GM12878 (cell line): ENCODE data around the gene TSR3. TPM values are rescaled to one million over a fixed set of nuclear protein-coding genes. Genes with fewer than 3 reads are reported as not detected.

Experiments used
- ATAC-seq: fragments of 200-7000 bp; cut with Tn5 transposase; 3 replicates; pipeline ENCODE4 v1.9.1; 2020; ENCODE audit warnings: mild to moderate bottlenecking, moderate library complexity
- BruUV-seq: library from RNA; stranded (reverse); fragments of 400-500 nt; replicated peaks from 2 replicates; lab custom pipeline; 2021; lab: Mats Ljungman, UMichigan
- CTCF ChIA-PET: fragments of 300-600 bp; sonication (Branson Sonifier 250); formaldehyde crosslinking; extraction: SDS; loops from one replicate; lab custom pipeline; 2021; ENCODE audit warnings: inconsistent platforms; lab: Yijun Ruan, JAX
- POLR2A ChIA-PET: fragments of 350-600 bp; formaldehyde crosslinking; extraction: SDS; loops from one replicate; lab custom pipeline; 2021; ENCODE audit warnings: inconsistent platforms; lab: Charles Lee
- RAD21 ChIA-PET: fragments of 300-600 bp; sonication (Branson Sonifier 250); formaldehyde crosslinking; loops from one replicate; lab custom pipeline; 2023; ENCODE audit warnings: antibody characterized with exemption; ENCODE audit not compliant: unreplicated experiment; lab: Charles Lee
- SMC1A ChIA-PET: fragments of 300-600 bp; sonication (Branson Sonifier 250); formaldehyde crosslinking; loops from one replicate; lab custom pipeline; 2023; ENCODE audit not compliant: unreplicated experiment, uncharacterized antibody; lab: Charles Lee
- DNase-seq: peaks from one replicate; pipeline ENCODE4 v3.0.0-alpha.2; 2011; ENCODE audit warnings: low read depth, low spot score
- FAIRE-seq: peaks from 3 replicates; lab custom pipeline; 2011; peaks lifted over from hg19 to GRCh38; lab: Jason Lieb, UNC
- H2AFZ ChIP-seq: 2 replicates; pipeline ENCODE4 v1.6.0; 2011; ENCODE audit warnings: low read depth, low read length, control low read depth; ENCODE audit not compliant: control insufficient read depth
- H3K27ac ChIP-seq: 2 replicates; pipeline ENCODE4 v1.5.1; 2011; ENCODE audit warnings: control low read depth; ENCODE audit not compliant: control insufficient read depth, insufficient read depth
- H3K27me3 ChIP-seq, 2 experiments: replicated peaks in 1 of 2; 2 replicates each; pipeline versions ENCODE4 v1.6.0 to v1.6.1; 2011; ENCODE audit warnings: low read length in 1 of 2; ENCODE audit not compliant: control insufficient read depth in 2 of 2, insufficient read depth in 2 of 2
- H3K36me3 ChIP-seq, 2 experiments: 2 replicates each; pipeline ENCODE4 v1.5.1; 2011; ENCODE audit warnings: low read length in 1 of 2; ENCODE audit not compliant: control insufficient read depth in 2 of 2, insufficient read depth in 2 of 2
- H3K4me1 ChIP-seq: 2 replicates; pipeline ENCODE4 v1.6.1; 2011; ENCODE audit warnings: mild to moderate bottlenecking, low read length, moderate library complexity, mixed read lengths; ENCODE audit not compliant: control insufficient read depth, insufficient read depth
- H3K4me2 ChIP-seq: 2 replicates; pipeline ENCODE4 v1.6.0; 2011; ENCODE audit warnings: control low read depth; ENCODE audit not compliant: control insufficient read depth, insufficient read depth
- H3K4me3 ChIP-seq: fragments of 200-600 bp; sonication (generic); 2 replicates; pipeline ENCODE4 v1.5.1; 2016
- H3K79me2 ChIP-seq: 2 replicates; pipeline ENCODE4 v1.6.0; 2011; ENCODE audit warnings: low read length; ENCODE audit not compliant: control insufficient read depth, insufficient read depth
- H3K9ac ChIP-seq: 2 replicates; pipeline ENCODE4 v1.8.0; 2011; ENCODE audit warnings: low read length, control low read depth, mixed read lengths; ENCODE audit not compliant: control insufficient read depth, insufficient read depth
- H3K9me3 ChIP-seq: replicated peaks from 3 replicates; pipeline ENCODE4 v1.5.1; 2011; ENCODE audit warnings: mild to moderate bottlenecking, low read length; ENCODE audit not compliant: control insufficient read depth, insufficient read depth
- H4K20me1 ChIP-seq: 2 replicates; pipeline ENCODE4 v1.6.0; 2011; ENCODE audit not compliant: control insufficient read depth, insufficient read depth
- CREM ChIP-seq: IDR thresholded peaks from 2 replicates; pipeline ENCODE4 v1.6.1; 2014; ENCODE audit warnings: antibody characterized with exemption, low read depth
- GATAD2B ChIP-seq: fragments of 450-650 bp; conservative IDR thresholded peaks from 2 replicates; pipeline ENCODE4 v1.6.1; 2017; ENCODE audit warnings: low read depth, mild to moderate bottlenecking, moderate library complexity
- NR2C1 ChIP-seq: fragments of 450-650 bp; IDR thresholded peaks from 2 replicates; pipeline ENCODE4 v1.6.1; 2017; ENCODE audit warnings: antibody characterized with exemption, mild to moderate bottlenecking, moderate library complexity
- RUNX3 ChIP-seq: IDR thresholded peaks from 2 replicates; pipeline ENCODE4 v1.6.1; 2012; ENCODE audit warnings: low read length, inconsistent platforms
- SMC3 ChIP-seq: IDR thresholded peaks from 2 replicates; pipeline ENCODE4 v1.6.1; 2011; ENCODE audit warnings: low read length, improper control_type of control experiment, borderline replicate concordance
- STAT1 ChIP-seq: fragments of 450-650 bp; conservative IDR thresholded peaks from 2 replicates; pipeline ENCODE4 v1.6.1; 2014; ENCODE audit warnings: antibody characterized with exemption, mild to moderate bottlenecking
- TARDBP ChIP-seq: IDR thresholded peaks from 2 replicates; pipeline ENCODE4 v1.6.1; 2016; ENCODE audit warnings: borderline replicate concordance
- ZSCAN29 ChIP-seq: fragments of 450-650 bp; IDR thresholded peaks from 2 replicates; pipeline ENCODE4 v1.6.1; 2017; ENCODE audit warnings: mild to moderate bottlenecking, moderate library complexity
- WGBS: methylation state at CpG from one replicate; pipeline ENCODE4 v1.1.6; 2016; ENCODE audit warnings: low lambda C conversion rate; ENCODE audit not compliant: insufficient replicate concordance, insufficient coverage; ENCODE audit errors: missing lambda C conversion rate; 5-methylcytosine and 5-hydroxymethylcytosine counted together
- in situ Hi-C: fragments of 300-500 bp; cut with MboI; formaldehyde crosslinking; loops from 9 replicates; pipeline ENCODE4 v1.14.3; 2018; ENCODE audit warnings: mixed read lengths
- intact Hi-C: fragments of 100-400 bp; cut with micrococcal nuclease; formaldehyde crosslinking; loops from one replicate; pipeline ENCODE4 v1.14.2; 2022; ENCODE audit not compliant: unreplicated experiment
- polyA plus RNA-seq, 11 experiments: library from polyadenylated mRNA; depleted of rRNA in 4 of 11; unstranded in 6 of 11; stranded (reverse) in 5 of 11; fragments of >200 nt; fragmentation: Nextera tagmentation in 4 of 11; fragmentation: Illumina TruSeq in 1 of 11; extraction: Ambion mirVana in 4 of 11; extraction: Trizol in 1 of 11; gene quantifications; 1 replicate in 1 of 11; 2 replicates in 10 of 11; pipeline versions ENCODE4 v1.2.1 to v1.2.3, GENCODE V29; 2011 to 2016; ENCODE audit warnings: inconsistent platforms in 2 of 11, missing spikeins in 2 of 11, low read depth in 1 of 11
- total RNA-seq, 4 experiments: library from RNA; depleted of rRNA in 3 of 4; stranded (reverse); fragments of >200 nt in 3 of 4; fragmentation: Illumina TruSeq in 1 of 4; extraction: Trizol in 1 of 4; gene quantifications; 2 replicates each; pipeline versions ENCODE4 v1.2.1 to v1.2.3, GENCODE V29; 2013 to 2021
- TF ChIP-seq, protein P1 (sequence below): fragments of 450-650 bp; IDR thresholded peaks from 2 replicates; pipeline ENCODE4 v1.6.1; 2016; ENCODE audit warnings: mild to moderate bottlenecking, moderate library complexity, borderline replicate concordance
- TF ChIP-seq, protein P2 (sequence below): fragments of 450-650 bp; IDR thresholded peaks from 2 replicates; pipeline ENCODE4 v1.6.1; 2017; ENCODE audit warnings: mild to moderate bottlenecking, low read depth, inconsistent platforms; ENCODE audit not compliant: poor library complexity, severe bottlenecking
- TF ChIP-seq, protein P3 (sequence below): IDR thresholded peaks from 2 replicates; pipeline ENCODE4 v1.6.1; 2012; ENCODE audit warnings: low read length, inconsistent platforms
- TF ChIP-seq, protein P4 (sequence below): fragments of 450-650 bp; IDR thresholded peaks from 2 replicates; pipeline ENCODE4 v1.6.1; 2017; ENCODE audit warnings: mild to moderate bottlenecking

The TSR3 gene
- total and polyA plus RNA-seq, 10 of the 15 experiments (the other 5 are each of a cell fraction or from before 2014, with no cell fraction given) = 3.4 to 108 (median 46.9) TPM

DNA sequence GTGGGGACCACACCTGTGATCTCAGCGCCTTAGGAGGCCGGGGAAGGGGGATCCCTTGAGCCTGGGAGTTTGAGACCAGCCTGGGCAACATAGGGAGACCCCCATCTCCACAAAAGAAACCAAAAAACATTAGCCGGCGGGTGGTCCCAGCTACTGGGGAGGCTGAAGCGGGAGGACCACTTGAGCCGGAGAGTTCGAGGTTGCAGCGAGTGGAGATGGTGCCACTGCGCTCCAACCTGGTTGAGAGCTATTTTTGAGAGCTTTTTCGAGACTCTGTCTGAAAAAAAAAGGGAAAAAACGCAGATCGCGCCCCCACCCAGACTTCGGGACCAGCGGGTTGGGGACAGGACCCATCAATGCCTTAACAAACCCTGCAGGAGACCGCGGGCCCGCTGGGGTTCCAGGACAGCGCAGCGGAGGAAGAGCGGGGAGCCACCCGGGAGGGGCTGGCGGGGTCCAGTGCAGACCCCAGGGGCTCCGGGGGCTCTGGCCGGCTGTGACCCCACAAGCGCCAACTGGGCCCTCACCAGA is 19.0 kb downstream of the TSR3 start:
- FAIRE-seq (no peak), ATAC-seq (no peak), DNase-seq (no peak)
- no peak overlapping the region for H3K4me2 ChIP-seq
- intact Hi-C loops (no loop called here), in situ Hi-C loops (no loop called here)
- no peaks in the 10 kb centered on the region for H4K20me1 ChIP-seq
- no peak overlapping the region for H3K9ac ChIP-seq
- H3K27me3 ChIP-seq = peaks cover 5 to 14% of the 10 kb centered on the region in 2 experiments; a peak in 3 of 4 replicates
- H3K27ac ChIP-seq = no peak overlapping the region
- H3K9me3 ChIP-seq = peaks cover 2% of the 10 kb centered on the region; the same call in 2 of the 3 replicates
- no peak overlapping the region for H3K4me3 ChIP-seq
- H3K79me2 ChIP-seq = no peaks in the 10 kb centered on the region
- TF ChIP-seq CREM (no peak), SMC3 (no peak), ZSCAN29 (no peak), GATAD2B (no peak), RUNX3 (no peak), NR2C1 (no peak), TARDBP (no peak), STAT1 (no peak)
- TF ChIP-seq, protein P1, sequence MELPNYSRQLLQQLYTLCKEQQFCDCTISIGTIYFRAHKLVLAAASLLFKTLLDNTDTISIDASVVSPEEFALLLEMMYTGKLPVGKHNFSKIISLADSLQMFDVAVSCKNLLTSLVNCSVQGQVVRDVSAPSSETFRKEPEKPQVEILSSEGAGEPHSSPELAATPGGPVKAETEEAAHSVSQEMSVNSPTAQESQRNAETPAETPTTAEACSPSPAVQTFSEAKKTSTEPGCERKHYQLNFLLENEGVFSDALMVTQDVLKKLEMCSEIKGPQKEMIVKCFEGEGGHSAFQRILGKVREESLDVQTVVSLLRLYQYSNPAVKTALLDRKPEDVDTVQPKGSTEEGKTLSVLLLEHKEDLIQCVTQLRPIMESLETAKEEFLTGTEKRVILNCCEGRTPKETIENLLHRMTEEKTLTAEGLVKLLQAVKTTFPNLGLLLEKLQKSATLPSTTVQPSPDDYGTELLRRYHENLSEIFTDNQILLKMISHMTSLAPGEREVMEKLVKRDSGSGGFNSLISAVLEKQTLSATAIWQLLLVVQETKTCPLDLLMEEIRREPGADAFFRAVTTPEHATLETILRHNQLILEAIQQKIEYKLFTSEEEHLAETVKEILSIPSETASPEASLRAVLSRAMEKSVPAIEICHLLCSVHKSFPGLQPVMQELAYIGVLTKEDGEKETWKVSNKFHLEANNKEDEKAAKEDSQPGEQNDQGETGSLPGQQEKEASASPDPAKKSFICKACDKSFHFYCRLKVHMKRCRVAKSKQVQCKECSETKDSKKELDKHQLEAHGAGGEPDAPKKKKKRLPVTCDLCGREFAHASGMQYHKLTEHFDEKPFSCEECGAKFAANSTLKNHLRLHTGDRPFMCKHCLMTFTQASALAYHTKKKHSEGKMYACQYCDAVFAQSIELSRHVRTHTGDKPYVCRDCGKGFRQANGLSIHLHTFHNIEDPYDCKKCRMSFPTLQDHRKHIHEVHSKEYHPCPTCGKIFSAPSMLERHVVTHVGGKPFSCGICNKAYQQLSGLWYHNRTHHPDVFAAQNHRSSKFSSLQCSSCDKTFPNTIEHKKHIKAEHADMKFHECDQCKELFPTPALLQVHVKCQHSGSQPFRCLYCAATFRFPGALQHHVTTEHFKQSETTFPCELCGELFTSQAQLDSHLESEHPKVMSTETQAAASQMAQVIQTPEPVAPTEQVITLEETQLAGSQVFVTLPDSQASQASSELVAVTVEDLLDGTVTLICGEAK = no peak
- TF ChIP-seq, protein P2, sequence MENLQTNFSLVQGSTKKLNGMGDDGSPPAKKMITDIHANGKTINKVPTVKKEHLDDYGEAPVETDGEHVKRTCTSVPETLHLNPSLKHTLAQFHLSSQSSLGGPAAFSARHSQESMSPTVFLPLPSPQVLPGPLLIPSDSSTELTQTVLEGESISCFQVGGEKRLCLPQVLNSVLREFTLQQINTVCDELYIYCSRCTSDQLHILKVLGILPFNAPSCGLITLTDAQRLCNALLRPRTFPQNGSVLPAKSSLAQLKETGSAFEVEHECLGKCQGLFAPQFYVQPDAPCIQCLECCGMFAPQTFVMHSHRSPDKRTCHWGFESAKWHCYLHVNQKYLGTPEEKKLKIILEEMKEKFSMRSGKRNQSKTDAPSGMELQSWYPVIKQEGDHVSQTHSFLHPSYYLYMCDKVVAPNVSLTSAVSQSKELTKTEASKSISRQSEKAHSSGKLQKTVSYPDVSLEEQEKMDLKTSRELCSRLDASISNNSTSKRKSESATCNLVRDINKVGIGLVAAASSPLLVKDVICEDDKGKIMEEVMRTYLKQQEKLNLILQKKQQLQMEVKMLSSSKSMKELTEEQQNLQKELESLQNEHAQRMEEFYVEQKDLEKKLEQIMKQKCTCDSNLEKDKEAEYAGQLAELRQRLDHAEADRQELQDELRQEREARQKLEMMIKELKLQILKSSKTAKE = no peak
- TF ChIP-seq, protein P3, sequence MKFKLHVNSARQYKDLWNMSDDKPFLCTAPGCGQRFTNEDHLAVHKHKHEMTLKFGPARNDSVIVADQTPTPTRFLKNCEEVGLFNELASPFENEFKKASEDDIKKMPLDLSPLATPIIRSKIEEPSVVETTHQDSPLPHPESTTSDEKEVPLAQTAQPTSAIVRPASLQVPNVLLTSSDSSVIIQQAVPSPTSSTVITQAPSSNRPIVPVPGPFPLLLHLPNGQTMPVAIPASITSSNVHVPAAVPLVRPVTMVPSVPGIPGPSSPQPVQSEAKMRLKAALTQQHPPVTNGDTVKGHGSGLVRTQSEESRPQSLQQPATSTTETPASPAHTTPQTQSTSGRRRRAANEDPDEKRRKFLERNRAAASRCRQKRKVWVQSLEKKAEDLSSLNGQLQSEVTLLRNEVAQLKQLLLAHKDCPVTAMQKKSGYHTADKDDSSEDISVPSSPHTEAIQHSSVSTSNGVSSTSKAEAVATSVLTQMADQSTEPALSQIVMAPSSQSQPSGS = no peak
- TF ChIP-seq, protein P4, sequence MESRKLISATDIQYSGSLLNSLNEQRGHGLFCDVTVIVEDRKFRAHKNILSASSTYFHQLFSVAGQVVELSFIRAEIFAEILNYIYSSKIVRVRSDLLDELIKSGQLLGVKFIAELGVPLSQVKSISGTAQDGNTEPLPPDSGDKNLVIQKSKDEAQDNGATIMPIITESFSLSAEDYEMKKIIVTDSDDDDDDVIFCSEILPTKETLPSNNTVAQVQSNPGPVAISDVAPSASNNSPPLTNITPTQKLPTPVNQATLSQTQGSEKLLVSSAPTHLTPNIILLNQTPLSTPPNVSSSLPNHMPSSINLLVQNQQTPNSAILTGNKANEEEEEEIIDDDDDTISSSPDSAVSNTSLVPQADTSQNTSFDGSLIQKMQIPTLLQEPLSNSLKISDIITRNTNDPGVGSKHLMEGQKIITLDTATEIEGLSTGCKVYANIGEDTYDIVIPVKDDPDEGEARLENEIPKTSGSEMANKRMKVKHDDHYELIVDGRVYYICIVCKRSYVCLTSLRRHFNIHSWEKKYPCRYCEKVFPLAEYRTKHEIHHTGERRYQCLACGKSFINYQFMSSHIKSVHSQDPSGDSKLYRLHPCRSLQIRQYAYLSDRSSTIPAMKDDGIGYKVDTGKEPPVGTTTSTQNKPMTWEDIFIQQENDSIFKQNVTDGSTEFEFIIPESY = no peak
- CTCF ChIA-PET = no interaction called here
- no peaks in the 10 kb centered on the region for H3K36me3 ChIP-seq
- RAD21 ChIA-PET = no interaction called here
- SMC1A ChIA-PET = interaction anchor here (0.6 kb wide), 1 partner anchor 268 kb away, joined by 3 read pairs; no protein-coding TSS in a partner anchor
- no TSS peak for BruUV-seq
- peaks cover 9% of the 10 kb centered on the region; the same call in 1 of the 2 replicates for H3K4me1 ChIP-seq
- 10% methylated on average over 25 of the region's 26 CpGs for WGBS
- POLR2A ChIA-PET = no interaction called here
- no peak overlapping the region for H2AFZ ChIP-seq
